ENCODE measurements around the gene KLK5.

KLK5 gene

GRCh38 chr19:50969413-50969760 lies 16.5 kb upstream of the KLK5 start, which contains the start of gene KLK6:
TSS of gene KLK6 (minus strand) at chr19:50969591. CDS start at chr19:50968104, 1,487 bp downstream.
- no peak within 1 kb of the TSS for H3K4me3 ChIP-seq (ENCODE audit: low read depth, low read length)
- no peak for DNase-seq (ENCODE audit: low read depth)

GRCh38 chr19:50968716-50969412 lies 16.0 kb upstream of the KLK5 start:
- no peak overlapping the region for H3K4me3 ChIP-seq (ENCODE audit: low read depth, low read length)
- TF ChIP-seq, protein P1, sequence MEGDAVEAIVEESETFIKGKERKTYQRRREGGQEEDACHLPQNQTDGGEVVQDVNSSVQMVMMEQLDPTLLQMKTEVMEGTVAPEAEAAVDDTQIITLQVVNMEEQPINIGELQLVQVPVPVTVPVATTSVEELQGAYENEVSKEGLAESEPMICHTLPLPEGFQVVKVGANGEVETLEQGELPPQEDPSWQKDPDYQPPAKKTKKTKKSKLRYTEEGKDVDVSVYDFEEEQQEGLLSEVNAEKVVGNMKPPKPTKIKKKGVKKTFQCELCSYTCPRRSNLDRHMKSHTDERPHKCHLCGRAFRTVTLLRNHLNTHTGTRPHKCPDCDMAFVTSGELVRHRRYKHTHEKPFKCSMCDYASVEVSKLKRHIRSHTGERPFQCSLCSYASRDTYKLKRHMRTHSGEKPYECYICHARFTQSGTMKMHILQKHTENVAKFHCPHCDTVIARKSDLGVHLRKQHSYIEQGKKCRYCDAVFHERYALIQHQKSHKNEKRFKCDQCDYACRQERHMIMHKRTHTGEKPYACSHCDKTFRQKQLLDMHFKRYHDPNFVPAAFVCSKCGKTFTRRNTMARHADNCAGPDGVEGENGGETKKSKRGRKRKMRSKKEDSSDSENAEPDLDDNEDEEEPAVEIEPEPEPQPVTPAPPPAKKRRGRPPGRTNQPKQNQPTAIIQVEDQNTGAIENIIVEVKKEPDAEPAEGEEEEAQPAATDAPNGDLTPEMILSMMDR (conservative IDR thresholded peaks at IDR 0.05; ENCODE audit: low read depth, low read length) = no peak
- DNase-seq (ENCODE audit: low read depth) = no peak

More at GRCh38 chr19:50969413-50969760, 16.5 kb upstream of the KLK5 start, which contains the start of gene KLK6:
- TF ChIP-seq, protein P1 (conservative IDR thresholded peaks at IDR 0.05; ENCODE audit: low read depth, low read length) = no peak

GRCh38 chr19:50967929-50968715 lies 15.3 kb upstream of the KLK5 start:
- H3K4me3 ChIP-seq (ENCODE audit: low read depth, low read length) = no peak overlapping the region
- TF ChIP-seq, protein P1 (conservative IDR thresholded peaks at IDR 0.05; ENCODE audit: low read depth, low read length) = no peak
- no peak for DNase-seq (ENCODE audit: low read depth)

- H3K4me3 ChIP-seq (ENCODE audit: low read depth, low read length) = no peak overlapping the region
- TF ChIP-seq, protein P1 (conservative IDR thresholded peaks at IDR 0.05; ENCODE audit: low read depth, low read length) = no peak
- DNase-seq (ENCODE audit: low read depth) = no peak
Measured at GRCh38 chr19:50964266-50964665, 11.4 kb upstream of the KLK5 start.

DNA sequence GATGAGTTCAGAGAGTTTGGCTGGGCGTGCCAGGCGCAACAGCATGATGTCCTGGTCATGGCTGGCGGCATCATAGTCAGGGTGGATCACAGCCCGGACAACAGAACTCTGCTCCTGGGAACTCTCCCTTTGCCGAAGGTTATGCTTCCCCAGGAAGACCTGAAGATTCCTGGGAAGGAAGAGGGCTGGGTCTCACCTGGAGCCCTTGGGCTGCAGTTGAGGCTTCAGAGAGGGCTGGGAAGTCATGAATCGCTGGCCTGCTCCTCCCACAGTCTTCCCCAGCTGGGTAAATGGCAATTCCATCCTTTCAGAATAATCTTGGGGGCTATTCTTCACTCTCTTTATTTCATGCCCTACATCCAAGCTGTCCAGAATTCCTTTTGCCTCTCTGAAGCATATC lies 10.5 kb upstream of the KLK5 start:
- H3K4me3 ChIP-seq (ENCODE audit: low read depth, low read length) = no peak overlapping the region
- no peak for DNase-seq (ENCODE audit: low read depth)
- TF ChIP-seq, protein P1 (conservative IDR thresholded peaks at IDR 0.05; ENCODE audit: low read depth, low read length) = no peak

DNA sequence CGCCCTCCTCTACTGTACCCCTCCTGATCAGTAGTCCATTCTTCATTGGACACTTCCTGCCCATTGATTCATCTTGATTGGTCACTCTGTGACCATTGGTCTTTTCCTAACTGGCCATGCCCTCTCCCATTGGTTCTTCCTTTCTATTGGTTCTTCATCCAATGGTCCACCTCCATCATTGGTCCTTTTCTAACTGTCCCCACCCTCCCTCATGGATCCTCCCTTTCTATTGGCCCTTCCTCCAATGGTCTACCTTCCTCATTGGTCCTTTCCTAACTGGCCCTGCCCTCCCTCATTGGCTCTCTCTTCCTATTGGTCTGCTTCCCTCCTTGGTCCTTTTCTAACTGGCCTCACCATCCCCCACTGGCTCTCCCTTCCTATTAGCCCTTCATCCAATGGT lies 9.4 kb upstream of the KLK5 start:
- DNase-seq (ENCODE audit: low read depth) = no peak
- no peak overlapping the region for H3K4me3 ChIP-seq (ENCODE audit: low read depth, low read length)
- TF ChIP-seq, protein P1 (conservative IDR thresholded peaks at IDR 0.05; ENCODE audit: low read depth, low read length) = no peak
